Stimulated activated naive CD8-positive, alpha-beta T cell treated with anti-CD3 and anti-CD28 coated beads, Interleukin-15, amount 100 ng/mL, for 72 hours (primary cell): Measurements from ENCODE around the gene SLC4A1AP.
A peak's percentile ranks its signal among the peaks of the same experiment; 100 is the strongest.

Experiments used
- ATAC-seq: fragments of 150-1000 bp; cut with Tn5 transposase; 2 replicates; pipeline ENCODE4 v1.10.0; 2021; ENCODE audit warnings: mild to moderate bottlenecking, moderate library complexity
- DNase-seq, 2 donors: peaks; one replicate each; pipeline ENCODE4 v3.0.0; 2021 to 2022
- H3K27ac Mint-ChIP-seq, 2 donors: one replicate each; pipeline ENCODE4 v1.8.0; 2022; ENCODE audit warnings: mild to moderate bottlenecking in 2 of 2, mixed read lengths in 2 of 2, moderate library complexity in 2 of 2
- H3K27me3 Mint-ChIP-seq: one replicate; pipeline ENCODE4 v1.8.0; 2022; ENCODE audit warnings: mixed read lengths
- H3K4me1 Mint-ChIP-seq: one replicate; pipeline ENCODE4 v1.8.0; 2022; ENCODE audit warnings: mild to moderate bottlenecking, mixed read lengths
- H3K4me3 Mint-ChIP-seq, 2 donors: one replicate each; pipeline ENCODE4 v1.8.0; 2022; ENCODE audit warnings: mild to moderate bottlenecking in 2 of 2, mixed read lengths in 2 of 2, moderate library complexity in 1 of 2
- H3K9me3 Mint-ChIP-seq, 2 donors: one replicate each; pipeline ENCODE4 v1.8.0; 2022; ENCODE audit warnings: mixed read lengths in 2 of 2

Gene SLC4A1AP

GRCh38 chr2:27705851-27706622 lies 42.3 kb downstream of the SLC4A1AP start:
- Mint-ChIP-seq H3K9me3 (no peaks in the 10 kb centered on the region), H3K27ac (no peak overlapping the region), H3K4me3 (no peak overlapping the region), H3K27me3 (no peaks in the 10 kb centered on the region), H3K4me1 (peaks cover 24% of the 10 kb centered on the region)
- no peak for ATAC-seq
- no peak for DNase-seq

- peaks cover 40% of the 10 kb centered on the region for H3K4me1 Mint-ChIP-seq
- H3K9me3 Mint-ChIP-seq = no peaks in the 10 kb centered on the region
- no peak overlapping the region for H3K4me3 Mint-ChIP-seq
- H3K27ac Mint-ChIP-seq = no peak overlapping the region
- DNase-seq = no peak
- H3K27me3 Mint-ChIP-seq = peaks cover 8% of the 10 kb centered on the region
- no peak for ATAC-seq
Measured at GRCh38 chr2:27707462-27708256, 44.0 kb downstream of the SLC4A1AP start.

- Mint-ChIP-seq H3K4me1 (peaks cover 41% of the 10 kb centered on the region), H3K9me3 (no peaks in the 10 kb centered on the region), H3K27me3 (peaks cover 13% of the 10 kb centered on the region), H3K4me3 (no peak overlapping the region), H3K27ac (peak overlapping the region in 1 of 2 donors; percentile 8)
- ATAC-seq (no peak), DNase-seq (no peak)
Measured at GRCh38 chr2:27708257-27708654, 44.6 kb downstream of the SLC4A1AP start.

- Mint-ChIP-seq H3K4me1 (peaks cover 37% of the 10 kb centered on the region), H3K9me3 (no peaks in the 10 kb centered on the region), H3K27ac (peak overlapping the region in 1 of 2 donors; percentile 8), H3K4me3 (no peak overlapping the region), H3K27me3 (peaks cover 14% of the 10 kb centered on the region)
- ATAC-seq (no peak), DNase-seq (no peak)
Measured at GRCh38 chr2:27708666-27709065, 45.0 kb downstream of the SLC4A1AP start.

GRCh38 chr2:27709326-27709725 lies 45.6 kb downstream of the SLC4A1AP start:
- Mint-ChIP-seq H3K27me3 (peaks cover 14% of the 10 kb centered on the region), H3K4me1 (peaks cover 33% of the 10 kb centered on the region), H3K4me3 (no peak overlapping the region), H3K27ac (no peak overlapping the region), H3K9me3 (no peaks in the 10 kb centered on the region)
- DNase-seq (no peak), ATAC-seq (no peak)

GRCh38 chr2:27709960-27710575 lies 46.4 kb downstream of the SLC4A1AP start:
- Mint-ChIP-seq H3K27ac (no peak overlapping the region), H3K4me1 (peaks cover 41% of the 10 kb centered on the region), H3K9me3 (no peaks in the 10 kb centered on the region), H3K27me3 (peaks cover 14% of the 10 kb centered on the region), H3K4me3 (no peak overlapping the region)
- ATAC-seq = no peak
- no peak for DNase-seq

GRCh38 chr2:27710640-27711430 lies 47.1 kb downstream of the SLC4A1AP start:
- peaks cover 40% of the 10 kb centered on the region for H3K4me1 Mint-ChIP-seq

GRCh38 chr2:27711804-27712203 lies 48.1 kb downstream of the SLC4A1AP start:
- DNase-seq (no peak), ATAC-seq (no peak)
- H3K4me1 Mint-ChIP-seq = peaks cover 41% of the 10 kb centered on the region
- peaks cover 21% of the 10 kb centered on the region for H3K27me3 Mint-ChIP-seq
- H3K27ac Mint-ChIP-seq = no peak overlapping the region
- no peaks in the 10 kb centered on the region for H3K9me3 Mint-ChIP-seq
- H3K4me3 Mint-ChIP-seq = no peak overlapping the region

More at GRCh38 chr2:27710640-27711430, 47.1 kb downstream of the SLC4A1AP start:
- Mint-ChIP-seq H3K9me3 (no peaks in the 10 kb centered on the region), H3K27ac (no peak overlapping the region), H3K4me3 (no peak overlapping the region), H3K27me3 (peaks cover 14% of the 10 kb centered on the region)
- no peak for DNase-seq
- ATAC-seq = peak; percentile 79

GRCh38 chr2:27712522-27712921 lies 48.8 kb downstream of the SLC4A1AP start:
- Mint-ChIP-seq H3K27me3 (peaks cover 26% of the 10 kb centered on the region), H3K27ac (no peak overlapping the region), H3K9me3 (no peaks in the 10 kb centered on the region), H3K4me1 (peaks cover 46% of the 10 kb centered on the region), H3K4me3 (no peak overlapping the region)
- no peak for DNase-seq
- ATAC-seq = no peak

- Mint-ChIP-seq H3K27ac (no peak overlapping the region), H3K9me3 (no peaks in the 10 kb centered on the region), H3K27me3 (peaks cover 26% of the 10 kb centered on the region), H3K4me1 (peaks cover 46% of the 10 kb centered on the region), H3K4me3 (no peak overlapping the region)
- ATAC-seq = no peak
- no peak for DNase-seq
Measured at GRCh38 chr2:27713201-27713600, 49.5 kb downstream of the SLC4A1AP start.

GRCh38 chr2:27714053-27714452 lies 50.4 kb downstream of the SLC4A1AP start:
- H3K9me3 Mint-ChIP-seq = no peaks in the 10 kb centered on the region
- DNase-seq (no peak), ATAC-seq (no peak)
- H3K27ac Mint-ChIP-seq = no peak overlapping the region
- H3K4me1 Mint-ChIP-seq = peaks cover 46% of the 10 kb centered on the region
- H3K4me3 Mint-ChIP-seq = no peak overlapping the region
- peaks cover 26% of the 10 kb centered on the region for H3K27me3 Mint-ChIP-seq

- Mint-ChIP-seq H3K27ac (peak overlapping the region in 1 of 2 donors; percentile 66), H3K4me3 (peak overlapping the region; percentile 25 to 38), H3K27me3 (peaks cover 26% of the 10 kb centered on the region), H3K9me3 (no peaks in the 10 kb centered on the region), H3K4me1 (peaks cover 50% of the 10 kb centered on the region)
- ATAC-seq (no peak), DNase-seq (no peak)
Measured at GRCh38 chr2:27714851-27715291, 51.2 kb downstream of the SLC4A1AP start.

- peak overlapping the region; percentile 54 to 67 for H3K4me3 Mint-ChIP-seq
- no peaks in the 10 kb centered on the region for H3K9me3 Mint-ChIP-seq
- H3K27me3 Mint-ChIP-seq = peaks cover 26% of the 10 kb centered on the region
Measured at GRCh38 chr2:27715318-27716210, 51.9 kb downstream of the SLC4A1AP start.

GRCh38 chr2:27716301-27717069 lies 52.8 kb downstream of the SLC4A1AP start:
- no peaks in the 10 kb centered on the region for H3K9me3 Mint-ChIP-seq
- ATAC-seq (no peak), DNase-seq (no peak)
- peak overlapping the region; percentile 54 to 67 for H3K4me3 Mint-ChIP-seq
- H3K27me3 Mint-ChIP-seq = peaks cover 33% of the 10 kb centered on the region
- peak overlapping the region in 1 of 2 donors; percentile 59 for H3K27ac Mint-ChIP-seq
- peaks cover 58% of the 10 kb centered on the region for H3K4me1 Mint-ChIP-seq

More at GRCh38 chr2:27715318-27716210, 51.9 kb downstream of the SLC4A1AP start:
- ATAC-seq (peak; percentile 59), DNase-seq (peak in 1 of 2 donors; percentile 38)
- peaks cover 57% of the 10 kb centered on the region for H3K4me1 Mint-ChIP-seq
- no peak overlapping the region for H3K27ac Mint-ChIP-seq
